T-helper 1 cell treated with Interleukin-12 subunit alpha and Interleukin-12 subunit beta and Interleukin-4 antibody, amounts not matched to agents 30 μg/mL and 1 μg/mL, for 36 hours (primary cell): ENCODE data around the gene ABI3.

Experiments
- H3K27ac Mint-ChIP-seq: one replicate; pipeline ENCODE4 v1.8.0; 2021; ENCODE audit warnings: mild to moderate bottlenecking, mixed read lengths
- H3K27me3 Mint-ChIP-seq: one replicate; pipeline ENCODE4 v1.8.0; 2021; ENCODE audit warnings: low read depth, mixed read lengths
- H3K36me3 Mint-ChIP-seq: one replicate; pipeline ENCODE4 v1.8.0; 2021; ENCODE audit warnings: low read depth, mixed read lengths
- H3K4me1 Mint-ChIP-seq: one replicate; pipeline ENCODE4 v1.8.0; 2021; ENCODE audit warnings: low read depth, mixed read lengths
- H3K4me3 Mint-ChIP-seq: one replicate; pipeline ENCODE4 v1.8.0; 2021; ENCODE audit warnings: mild to moderate bottlenecking, moderate library complexity, mixed read lengths
- H3K9me3 Mint-ChIP-seq: one replicate; pipeline ENCODE4 v1.8.0; 2021; ENCODE audit warnings: mixed read lengths

Gene ABI3

GRCh38 chr17:49190932-49191331, 19.6 kb upstream of the ABI3 start:
- peak overlapping the region; percentile 46 for H3K4me3 Mint-ChIP-seq
- H3K36me3 Mint-ChIP-seq, result no peaks in the 10 kb centered on the region
- H3K9me3 Mint-ChIP-seq, result peaks cover 5% of the 10 kb centered on the region
- no peak overlapping the region for H3K27ac Mint-ChIP-seq
- H3K4me1 Mint-ChIP-seq, result peaks cover 27% of the 10 kb centered on the region
- no peaks in the 10 kb centered on the region for H3K27me3 Mint-ChIP-seq

- Mint-ChIP-seq H3K36me3 (no peaks in the 10 kb centered on the region), H3K9me3 (no peaks in the 10 kb centered on the region), H3K27me3 (no peaks in the 10 kb centered on the region), H3K4me1 (peaks cover 28% of the 10 kb centered on the region), H3K27ac (peak overlapping the region; percentile 96), H3K4me3 (peak overlapping the region; percentile 88)
These were observed 19.0 kb upstream of the ABI3 start for GRCh38 chr17:49191409-49191916.

- Mint-ChIP-seq H3K27ac (peak overlapping the region; percentile 96), H3K9me3 (no peaks in the 10 kb centered on the region), H3K4me3 (peak overlapping the region; percentile 88), H3K27me3 (no peaks in the 10 kb centered on the region), H3K36me3 (no peaks in the 10 kb centered on the region), H3K4me1 (peaks cover 28% of the 10 kb centered on the region)
These were observed 18.4 kb upstream of the ABI3 start for GRCh38 chr17:49191917-49192741.

- peak overlapping the region; percentile 96 for H3K27ac Mint-ChIP-seq
- peak overlapping the region; percentile 88 for H3K4me3 Mint-ChIP-seq
- H3K27me3 Mint-ChIP-seq, result no peaks in the 10 kb centered on the region
- no peaks in the 10 kb centered on the region for H3K36me3 Mint-ChIP-seq
- no peaks in the 10 kb centered on the region for H3K9me3 Mint-ChIP-seq
- peaks cover 28% of the 10 kb centered on the region for H3K4me1 Mint-ChIP-seq
These were observed 16.8 kb upstream of the ABI3 start for GRCh38 chr17:49193513-49194296.

- Mint-ChIP-seq H3K27me3 (no peaks in the 10 kb centered on the region), H3K4me1 (peaks cover 28% of the 10 kb centered on the region), H3K36me3 (no peaks in the 10 kb centered on the region), H3K4me3 (peak overlapping the region; percentile 88), H3K27ac (peak overlapping the region; percentile 34), H3K9me3 (no peaks in the 10 kb centered on the region)
These were observed 16.3 kb upstream of the ABI3 start for GRCh38 chr17:49194297-49194607.

GRCh38 chr17:49195751-49196150, 14.8 kb upstream of the ABI3 start:
- Mint-ChIP-seq H3K36me3 (no peaks in the 10 kb centered on the region), H3K4me3 (no peak overlapping the region), H3K27me3 (no peaks in the 10 kb centered on the region), H3K4me1 (peaks cover 26% of the 10 kb centered on the region), H3K27ac (no peak overlapping the region), H3K9me3 (no peaks in the 10 kb centered on the region)

- Mint-ChIP-seq H3K27ac (no peak overlapping the region), H3K36me3 (no peaks in the 10 kb centered on the region), H3K4me1 (peaks cover 23% of the 10 kb centered on the region), H3K9me3 (no peaks in the 10 kb centered on the region), H3K27me3 (no peaks in the 10 kb centered on the region), H3K4me3 (no peak overlapping the region)
These were observed 14.0 kb upstream of the ABI3 start for GRCh38 chr17:49196520-49196919.

GRCh38 chr17:49197346-49197998, 13.0 kb upstream of the ABI3 start:
- no peaks in the 10 kb centered on the region for H3K9me3 Mint-ChIP-seq
- no peaks in the 10 kb centered on the region for H3K27me3 Mint-ChIP-seq
- no peak overlapping the region for H3K4me3 Mint-ChIP-seq
- H3K36me3 Mint-ChIP-seq, result peaks cover 4% of the 10 kb centered on the region
- peaks cover 18% of the 10 kb centered on the region for H3K4me1 Mint-ChIP-seq
- no peak overlapping the region for H3K27ac Mint-ChIP-seq

GRCh38 chr17:49198211-49198610, 12.3 kb upstream of the ABI3 start:
- Mint-ChIP-seq H3K9me3 (no peaks in the 10 kb centered on the region), H3K4me3 (no peak overlapping the region), H3K27me3 (no peaks in the 10 kb centered on the region), H3K4me1 (peaks cover 16% of the 10 kb centered on the region), H3K36me3 (peaks cover 4% of the 10 kb centered on the region), H3K27ac (no peak overlapping the region)

GRCh38 chr17:49200423-49201083, 10.0 kb upstream of the ABI3 start:
- peaks cover 9% of the 10 kb centered on the region for H3K36me3 Mint-ChIP-seq
- no peaks in the 10 kb centered on the region for H3K9me3 Mint-ChIP-seq
- H3K27ac Mint-ChIP-seq, result no peak overlapping the region
- H3K4me1 Mint-ChIP-seq, result peaks cover 7% of the 10 kb centered on the region
- no peak overlapping the region for H3K4me3 Mint-ChIP-seq
- no peaks in the 10 kb centered on the region for H3K27me3 Mint-ChIP-seq

- Mint-ChIP-seq H3K27me3 (no peaks in the 10 kb centered on the region), H3K4me3 (no peak overlapping the region), H3K36me3 (peaks cover 14% of the 10 kb centered on the region), H3K4me1 (peaks cover 1% of the 10 kb centered on the region), H3K9me3 (no peaks in the 10 kb centered on the region), H3K27ac (no peak overlapping the region)
These were observed 9.0 kb upstream of the ABI3 start for GRCh38 chr17:49201481-49201927.

- H3K27ac Mint-ChIP-seq, result peak overlapping the region; percentile 42
These were observed 6.7 kb upstream of the ABI3 start for GRCh38 chr17:49203796-49204195.

GRCh38 chr17:49204516-49204915, 6.0 kb upstream of the ABI3 start:
- H3K36me3 Mint-ChIP-seq, result peaks cover 22% of the 10 kb centered on the region
- H3K27ac Mint-ChIP-seq, result no peak overlapping the region
- H3K9me3 Mint-ChIP-seq, result no peaks in the 10 kb centered on the region
- H3K4me3 Mint-ChIP-seq, result no peak overlapping the region
- H3K4me1 Mint-ChIP-seq, result peaks cover 12% of the 10 kb centered on the region
- H3K27me3 Mint-ChIP-seq, result no peaks in the 10 kb centered on the region

More at GRCh38 chr17:49203796-49204195, 6.7 kb upstream of the ABI3 start:
- Mint-ChIP-seq H3K4me1 (peaks cover 4% of the 10 kb centered on the region), H3K27me3 (no peaks in the 10 kb centered on the region), H3K9me3 (no peaks in the 10 kb centered on the region), H3K4me3 (no peak overlapping the region), H3K36me3 (peaks cover 20% of the 10 kb centered on the region)

- no peaks in the 10 kb centered on the region for H3K9me3 Mint-ChIP-seq
- peak overlapping the region; percentile 96 for H3K4me3 Mint-ChIP-seq
- H3K36me3 Mint-ChIP-seq, result peaks cover 38% of the 10 kb centered on the region
- H3K27me3 Mint-ChIP-seq, result no peaks in the 10 kb centered on the region
- H3K27ac Mint-ChIP-seq, result peak overlapping the region; percentile 46
- H3K4me1 Mint-ChIP-seq, result peaks cover 49% of the 10 kb centered on the region
These were observed 1.4 kb upstream of the ABI3 start for GRCh38 chr17:49209061-49209571.
